Vagina (tissue), 2 donors: ENCODE data around the gene NYNRIN.

Experiments used
- POLR2A ChIP-seq, 2 donors: fragments of 450-650 bp; IDR thresholded peaks; one replicate each; pipeline ENCODE4 v1.6.1; 2017; ENCODE audit warnings: antibody characterized with exemption in 2 of 2, mild to moderate bottlenecking in 2 of 2, moderate library complexity in 2 of 2
- POLR2AphosphoS5 ChIP-seq, 2 donors: sonication (generic); formaldehyde crosslinking; IDR thresholded peaks; one replicate each; pipeline ENCODE4 v1.9.0; 2017; ENCODE audit warnings: antibody characterized with exemption in 2 of 2, mild to moderate bottlenecking in 2 of 2, low read depth in 1 of 2; ENCODE audit not compliant: insufficient read depth in 1 of 2
- TF ChIP-seq, protein P1 (sequence below), 3 experiments: fragments of 450-650 bp in 2 of 3; fragments of 200-600 bp in 1 of 3; sonication (generic) in 1 of 3; IDR thresholded peaks; one replicate each; pipeline ENCODE4 v1.5.1; 2017 to 2019; ENCODE audit warnings: antibody characterized with exemption in 3 of 3, mild to moderate bottlenecking in 2 of 3, moderate library complexity in 2 of 3

DNA sequence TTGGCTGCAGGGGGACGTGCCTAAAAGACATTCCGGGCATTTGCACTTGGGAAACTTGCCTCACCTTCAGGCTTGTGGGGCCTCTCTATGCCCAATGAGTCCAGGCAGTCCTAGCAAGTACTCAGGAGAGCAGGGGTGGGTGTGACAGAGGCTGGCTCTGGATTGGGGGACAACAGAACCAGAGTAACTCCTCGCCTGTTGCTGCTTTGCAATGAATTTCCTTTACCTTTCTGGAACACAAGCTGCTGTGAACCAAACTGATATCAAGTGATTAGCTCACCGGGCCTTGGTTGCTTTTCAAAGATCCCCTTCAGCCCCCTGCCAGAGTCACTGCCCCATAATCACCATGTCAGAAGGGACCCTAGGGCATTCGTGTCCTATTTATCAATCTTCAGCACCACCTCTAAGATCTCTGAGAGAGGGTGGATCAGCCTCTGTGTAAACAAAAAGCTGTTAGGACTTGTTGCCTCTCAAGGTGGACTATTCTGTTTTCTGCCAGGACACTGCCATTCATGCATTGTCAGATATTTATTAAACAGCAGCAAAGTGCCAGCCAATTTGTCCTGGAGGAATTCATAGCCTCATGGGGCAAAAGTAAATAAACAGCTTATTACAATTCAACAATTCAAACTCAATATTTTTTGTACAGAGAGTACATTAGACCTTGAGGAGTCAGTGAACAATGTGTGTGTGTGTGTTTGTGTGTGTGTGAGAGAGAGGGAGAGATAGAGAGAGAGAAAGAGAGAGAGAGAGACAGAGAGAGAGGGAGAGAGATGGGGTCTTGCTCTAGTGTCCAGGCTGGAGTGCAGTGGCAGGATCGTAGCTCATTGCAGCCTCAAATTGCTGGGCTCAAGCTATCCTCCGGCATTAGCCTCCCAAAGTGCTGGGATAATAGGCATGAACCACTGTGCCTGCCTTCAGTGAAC lies 19.6 kb upstream of the NYNRIN start:
- TF ChIP-seq, protein P1, sequence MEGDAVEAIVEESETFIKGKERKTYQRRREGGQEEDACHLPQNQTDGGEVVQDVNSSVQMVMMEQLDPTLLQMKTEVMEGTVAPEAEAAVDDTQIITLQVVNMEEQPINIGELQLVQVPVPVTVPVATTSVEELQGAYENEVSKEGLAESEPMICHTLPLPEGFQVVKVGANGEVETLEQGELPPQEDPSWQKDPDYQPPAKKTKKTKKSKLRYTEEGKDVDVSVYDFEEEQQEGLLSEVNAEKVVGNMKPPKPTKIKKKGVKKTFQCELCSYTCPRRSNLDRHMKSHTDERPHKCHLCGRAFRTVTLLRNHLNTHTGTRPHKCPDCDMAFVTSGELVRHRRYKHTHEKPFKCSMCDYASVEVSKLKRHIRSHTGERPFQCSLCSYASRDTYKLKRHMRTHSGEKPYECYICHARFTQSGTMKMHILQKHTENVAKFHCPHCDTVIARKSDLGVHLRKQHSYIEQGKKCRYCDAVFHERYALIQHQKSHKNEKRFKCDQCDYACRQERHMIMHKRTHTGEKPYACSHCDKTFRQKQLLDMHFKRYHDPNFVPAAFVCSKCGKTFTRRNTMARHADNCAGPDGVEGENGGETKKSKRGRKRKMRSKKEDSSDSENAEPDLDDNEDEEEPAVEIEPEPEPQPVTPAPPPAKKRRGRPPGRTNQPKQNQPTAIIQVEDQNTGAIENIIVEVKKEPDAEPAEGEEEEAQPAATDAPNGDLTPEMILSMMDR (IDR thresholded peaks at IDR 0.05): no peak
- TF ChIP-seq POLR2A (IDR thresholded peaks at IDR 0.05) (no peak), POLR2AphosphoS5 (IDR thresholded peaks at IDR 0.05; ENCODE audit: insufficient read depth in 1 of 2, low read depth in 1 of 2) (no peak)
